ENCODE measurements around the gene PCMTD2. TPM values are rescaled to one million over a fixed set of nuclear protein-coding genes. Genes with fewer than 3 reads are reported as not detected.

PCMTD2 gene
- total and polyA plus RNA-seq, 2 of the 13 experiments (the other 11 are each of a cell fraction or from before 2014, with no cell fraction given) = 47.0 to 76.9 TPM

GRCh38 chr20:64214952-64215351 is 40.6 kb upstream of the PCMTD2 start:
- no TSS peak for BruUV-seq (replicated peaks)
- no peaks in the 10 kb centered on the region for H3K79me2 ChIP-seq (ENCODE audit: insufficient read depth, low read length)
- in situ Hi-C loops (cut with HindIII; ENCODE audit: extremely low pct_ligation_motif_present, low pct_unique_long_range_greater_than_20kb) (no loop called here), intact Hi-C loops (cut with micrococcal nuclease; ENCODE audit: unreplicated experiment) (no loop called here)
- H2AFZ ChIP-seq (ENCODE audit: low read length) = no peak overlapping the region
- H3K36me3 ChIP-seq (replicated peaks in 1 of 2; ENCODE audit: control insufficient read depth in 1 of 2, insufficient read depth in 2 of 2, low read length in 2 of 2) = no peaks in the 10 kb centered on the region
- no peak overlapping the region for H3K27ac ChIP-seq (ENCODE audit: extremely low read length, insufficient read depth, low read length)
- H3K9ac ChIP-seq (ENCODE audit: insufficient read depth, low read depth, low read length) = no peak overlapping the region
- CTCF ChIA-PET (ENCODE audit: low intra/inter-chr PET ratio, low total read pairs) = no interaction called here
- H3K27me3 ChIP-seq (ENCODE audit: control insufficient read depth in 1 of 2, insufficient read depth in 2 of 2, low read length in 2 of 2) = peaks cover 25 to 73% of the 10 kb centered on the region in 2 experiments; a peak in 4 of 5 replicates
- H3K4me1 ChIP-seq (ENCODE audit: insufficient read depth, low read length) = peaks cover 66% of the 10 kb centered on the region
- ATAC-seq (no peak), DNase-seq (ENCODE audit: low spot score) (no peak), FAIRE-seq (no peak)
- no peaks in the 10 kb centered on the region for H4K20me1 ChIP-seq (ENCODE audit: insufficient read depth, low read length)
- POLR2A ChIA-PET = no interaction called here
- H3K9me3 ChIP-seq (ENCODE audit: low read length) = no peaks in the 10 kb centered on the region
- H3K4me2 ChIP-seq (ENCODE audit: low read depth, low read length) = peak overlapping the region; percentile 43
- no peak overlapping the region for H3K4me3 ChIP-seq (replicated peaks in 1 of 3; ENCODE audit: insufficient read depth in 1 of 3, low read depth in 2 of 3, low read length in 3 of 3)
- 6% methylated on average over 6 of the region's 6 CpGs for WGBS (ENCODE audit: low lambda C conversion rate)
- TF ChIP-seq MEIS1 (CRISPR knock-in tag; IDR thresholded peaks at IDR 0.05; ENCODE audit: borderline replicate concordance) (no peak), ZNF10 (CRISPR knock-in tag; IDR thresholded peaks at IDR 0.05; ENCODE audit: borderline replicate concordance, low read depth) (no peak), PHF5A (CRISPR knock-in tag; IDR thresholded peaks at IDR 0.05; ENCODE audit: low read depth, unreplicated experiment) (no peak), REPIN1 (CRISPR knock-in tag; IDR thresholded peaks at IDR 0.05; ENCODE audit: borderline replicate concordance, low read depth) (no peak), FOSL2 (CRISPR knock-in tag; IDR thresholded peaks at IDR 0.05) (no peak), HIC2 (CRISPR knock-in tag; IDR thresholded peaks at IDR 0.05; ENCODE audit: low read depth) (no peak), ZNF7 (CRISPR knock-in tag; IDR thresholded peaks at IDR 0.05) (peak; percentile 89), NFAT5 (CRISPR knock-in tag; IDR thresholded peaks at IDR 0.05) (peak; percentile 29; the same call in 1 of the 2 replicates), ZSCAN29 (CRISPR knock-in tag; conservative IDR thresholded peaks at IDR 0.05) (no peak), SMAD1 (CRISPR knock-in tag; IDR thresholded peaks at IDR 0.05; ENCODE audit: borderline replicate concordance, low read depth) (no peak), ZBTB21 (CRISPR knock-in tag; IDR thresholded peaks at IDR 0.05) (no peak), TAF15 (IDR thresholded peaks at IDR 0.05; ENCODE audit: low read depth, low read length, poor library complexity, severe bottlenecking) (no peak), GFI1 (CRISPR knock-in tag; IDR thresholded peaks at IDR 0.05; ENCODE audit: borderline replicate concordance) (no peak), AGO1 (IDR thresholded peaks at IDR 0.05; ENCODE audit: low read depth, low read length, poor library complexity, severe bottlenecking) (no peak)
- TF ChIP-seq, protein P1, sequence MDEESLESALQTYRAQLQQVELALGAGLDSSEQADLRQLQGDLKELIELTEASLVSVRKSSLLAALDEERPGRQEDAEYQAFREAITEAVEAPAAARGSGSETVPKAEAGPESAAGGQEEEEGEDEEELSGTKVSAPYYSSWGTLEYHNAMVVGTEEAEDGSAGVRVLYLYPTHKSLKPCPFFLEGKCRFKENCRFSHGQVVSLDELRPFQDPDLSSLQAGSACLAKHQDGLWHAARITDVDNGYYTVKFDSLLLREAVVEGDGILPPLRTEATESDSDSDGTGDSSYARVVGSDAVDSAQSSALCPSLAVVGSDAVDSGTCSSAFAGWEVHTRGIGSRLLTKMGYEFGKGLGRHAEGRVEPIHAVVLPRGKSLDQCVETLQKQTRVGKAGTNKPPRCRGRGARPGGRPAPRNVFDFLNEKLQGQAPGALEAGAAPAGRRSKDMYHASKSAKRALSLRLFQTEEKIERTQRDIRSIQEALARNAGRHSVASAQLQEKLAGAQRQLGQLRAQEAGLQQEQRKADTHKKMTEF (CRISPR knock-in tag; IDR thresholded peaks at IDR 0.05) = no peak
- TF ChIP-seq, protein P2, sequence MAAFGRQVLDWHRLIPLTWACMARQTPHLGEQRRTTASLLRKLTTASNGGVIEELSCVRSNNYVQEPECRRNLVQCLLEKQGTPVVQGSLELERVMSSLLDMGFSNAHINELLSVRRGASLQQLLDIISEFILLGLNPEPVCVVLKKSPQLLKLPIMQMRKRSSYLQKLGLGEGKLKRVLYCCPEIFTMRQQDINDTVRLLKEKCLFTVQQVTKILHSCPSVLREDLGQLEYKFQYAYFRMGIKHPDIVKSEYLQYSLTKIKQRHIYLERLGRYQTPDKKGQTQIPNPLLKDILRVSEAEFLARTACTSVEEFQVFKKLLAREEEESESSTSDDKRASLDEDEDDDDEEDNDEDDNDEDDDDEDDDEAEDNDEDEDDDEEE (CRISPR knock-in tag; IDR thresholded peaks at IDR 0.05) = 0 out of 2 replicates have a peak, but pooled peaks have one; percentile 29
